Measurements from ENCODE around the gene MCL1.

Gene MCL1

DNA sequence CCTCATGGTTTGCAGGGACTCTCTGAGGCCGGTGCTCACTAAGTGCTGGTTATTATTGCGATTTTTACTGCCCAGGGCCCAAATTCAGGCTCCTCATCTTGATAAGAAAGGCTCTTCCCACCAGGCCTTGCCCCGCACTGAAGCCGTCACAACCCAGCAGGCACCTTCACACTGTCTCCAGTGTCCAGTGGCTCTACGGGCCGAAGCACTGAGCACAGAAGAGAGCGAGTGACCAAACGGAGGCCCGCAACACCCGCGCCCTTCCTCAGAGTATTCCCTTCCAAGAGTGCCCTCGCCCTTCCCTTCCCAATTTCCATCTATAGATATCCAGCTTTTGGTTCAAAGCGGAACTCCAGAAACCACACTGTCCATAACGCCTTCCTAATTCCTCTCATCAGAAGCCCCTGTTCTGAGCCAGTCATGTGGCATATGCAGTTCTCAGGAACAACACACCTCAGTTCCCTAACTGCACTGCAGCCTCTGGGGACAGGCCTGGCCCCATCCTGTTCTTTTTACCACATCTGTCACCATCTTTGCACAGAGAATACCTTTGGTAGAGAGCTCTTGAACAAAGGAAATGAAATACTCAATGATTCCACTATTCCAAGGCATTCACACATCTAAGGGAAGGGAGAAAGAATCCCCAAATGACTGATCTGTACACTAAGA, 48.8 kb downstream of the MCL1 start:
- Histone ChIP-seq H3K4me2 (ENCODE audit: insufficient read depth, low read length, poor library complexity, severe bottlenecking) (no peak overlapping the region), H3K18ac (ENCODE audit: low read length) (no peak overlapping the region), H4K8ac (ENCODE audit: low read depth, low read length) (no peak overlapping the region), H2BK120ac (ENCODE audit: low read depth, low read length) (no peak overlapping the region), H3K14ac (ENCODE audit: low read length) (no peak overlapping the region), H4K91ac (ENCODE audit: low read depth, low read length, poor library complexity) (no peak overlapping the region), H2BK15ac (ENCODE audit: low read length) (no peak overlapping the region), H3K9ac (ENCODE audit: low read depth, low read length, poor library complexity) (no peak overlapping the region), H3K79me1 (ENCODE audit: low read depth, low read length) (no peaks in the 10 kb centered on the region), H2BK12ac (ENCODE audit: low read length) (no peak overlapping the region), H3K4me3 (ENCODE audit: low read length in 2 of 2) (no peak overlapping the region), H3K23ac (ENCODE audit: low read depth, low read length, poor library complexity) (no peak overlapping the region), H3K4ac (ENCODE audit: low read length) (no peak overlapping the region), H2AK5ac (ENCODE audit: low read depth, low read length) (no peak overlapping the region), H3K27ac (replicated peaks; ENCODE audit: low read length) (no peak overlapping the region), H2AFZ (ENCODE audit: low read length) (peak overlapping the region; percentile 71), H2BK5ac (ENCODE audit: low read length) (no peak overlapping the region), H3K36me3 (replicated peaks in 1 of 2; ENCODE audit: control insufficient read depth in 2 of 2, insufficient read depth in 2 of 2, low read length in 2 of 2) (no peaks in the 10 kb centered on the region), H3K27me3 (ENCODE audit: control insufficient read depth in 3 of 3, insufficient read depth in 3 of 3, low read depth in 1 of 3, low read length in 3 of 3) (no peaks in the 10 kb centered on the region), H3K9me3 (replicated peaks in 1 of 2; ENCODE audit: control insufficient read depth in 2 of 2, insufficient read depth in 1 of 2, low read depth in 1 of 2, low read length in 2 of 2) (no peaks in the 10 kb centered on the region), H3K4me1 (ENCODE audit: control insufficient read depth in 2 of 2, insufficient read depth in 1 of 2, low read depth in 1 of 2, low read length in 2 of 2) (peaks cover 0 to 3% of the 10 kb centered on the region in 2 donors)
- no peak for DNase-seq (ENCODE audit: low spot score)
- WGBS, 2 donors (ENCODE audit: extremely low coverage in 2 of 2, insufficient read length in 2 of 2, insufficient replicate concordance in 1 of 2): no CpG with 5 or more reads among the region's 14 CpGs

DNA sequence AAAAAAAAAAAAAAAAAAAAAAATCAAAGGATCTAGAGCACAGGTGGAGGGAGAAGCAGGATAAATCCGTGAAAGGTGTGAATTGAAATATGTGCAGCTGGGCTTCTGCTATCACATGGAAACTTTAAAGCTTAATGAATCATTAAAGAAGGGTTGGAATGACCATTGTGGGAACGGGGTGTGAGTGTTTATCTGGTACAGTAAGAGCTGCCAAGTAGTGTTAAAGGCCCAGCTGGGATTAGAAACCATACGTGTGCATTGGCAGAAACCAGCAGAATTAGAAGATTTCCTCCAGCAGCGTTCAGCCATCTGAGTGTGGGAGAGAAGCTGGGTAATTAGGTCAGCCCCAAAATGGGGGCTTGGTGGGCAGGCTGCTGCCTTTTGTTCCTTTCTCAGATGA, 50.4 kb downstream of the MCL1 start:
- Histone ChIP-seq H3K36me3 (replicated peaks in 1 of 2; ENCODE audit: control insufficient read depth in 2 of 2, insufficient read depth in 2 of 2, low read length in 2 of 2) (no peaks in the 10 kb centered on the region), H3K4ac (ENCODE audit: low read length) (no peak overlapping the region), H4K91ac (ENCODE audit: low read depth, low read length, poor library complexity) (no peak overlapping the region), H3K23ac (ENCODE audit: low read depth, low read length, poor library complexity) (no peak overlapping the region), H3K27me3 (ENCODE audit: control insufficient read depth in 3 of 3, insufficient read depth in 3 of 3, low read depth in 1 of 3, low read length in 3 of 3) (no peaks in the 10 kb centered on the region), H3K9me3 (replicated peaks in 1 of 2; ENCODE audit: control insufficient read depth in 2 of 2, insufficient read depth in 1 of 2, low read depth in 1 of 2, low read length in 2 of 2) (no peaks in the 10 kb centered on the region), H3K14ac (ENCODE audit: low read length) (no peak overlapping the region), H3K4me1 (ENCODE audit: control insufficient read depth in 2 of 2, insufficient read depth in 1 of 2, low read depth in 1 of 2, low read length in 2 of 2) (peaks cover 0 to 3% of the 10 kb centered on the region in 2 donors), H2AK5ac (ENCODE audit: low read depth, low read length) (no peak overlapping the region), H3K4me2 (ENCODE audit: insufficient read depth, low read length, poor library complexity, severe bottlenecking) (no peak overlapping the region), H2BK5ac (ENCODE audit: low read length) (no peak overlapping the region), H3K18ac (ENCODE audit: low read length) (no peak overlapping the region), H2BK12ac (ENCODE audit: low read length) (no peak overlapping the region), H3K4me3 (ENCODE audit: low read length in 2 of 2) (no peak overlapping the region), H3K9ac (ENCODE audit: low read depth, low read length, poor library complexity) (peak overlapping the region; percentile 2), H3K79me1 (ENCODE audit: low read depth, low read length) (no peaks in the 10 kb centered on the region), H4K8ac (ENCODE audit: low read depth, low read length) (no peak overlapping the region), H2AFZ (ENCODE audit: low read length) (peak overlapping the region; percentile 2), H2BK15ac (ENCODE audit: low read length) (no peak overlapping the region), H3K27ac (replicated peaks; ENCODE audit: low read length) (no peak overlapping the region), H2BK120ac (ENCODE audit: low read depth, low read length) (no peak overlapping the region)
- DNase-seq (ENCODE audit: low spot score): no peak
- WGBS, 2 donors (ENCODE audit: extremely low coverage in 2 of 2, insufficient read length in 2 of 2, insufficient replicate concordance in 1 of 2): no CpG with 5 or more reads among the region's 4 CpGs

DNA sequence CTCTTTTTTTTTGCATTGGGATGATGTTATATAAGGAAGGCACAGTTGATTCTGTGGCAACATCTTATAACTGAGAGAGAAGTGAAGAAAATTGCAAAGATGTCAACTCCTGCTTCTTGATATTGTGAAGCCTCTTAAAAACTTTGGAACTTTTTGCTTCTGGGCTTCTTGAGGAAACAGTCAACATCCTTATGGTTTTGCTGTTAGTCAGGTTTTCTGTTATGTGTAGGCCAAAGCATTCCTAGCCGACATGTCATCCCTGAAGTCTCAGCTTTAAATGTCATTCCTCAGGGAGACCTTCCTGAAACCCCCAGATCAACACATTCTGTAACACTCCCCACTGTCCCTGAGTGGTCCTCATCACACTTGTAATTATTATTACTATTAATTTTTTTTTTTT, 51.2 kb downstream of the MCL1 start:
- no peaks in the 10 kb centered on the region for H3K79me1 ChIP-seq (ENCODE audit: low read depth, low read length)
- no peak overlapping the region for H2BK120ac ChIP-seq (ENCODE audit: low read depth, low read length)
- H3K14ac ChIP-seq (ENCODE audit: low read length): no peak overlapping the region
- H2BK5ac ChIP-seq (ENCODE audit: low read length): no peak overlapping the region
- H2BK12ac ChIP-seq (ENCODE audit: low read length): no peak overlapping the region
- no peak overlapping the region for H3K4me3 ChIP-seq (ENCODE audit: low read length in 2 of 2)
- no peak overlapping the region for H3K9ac ChIP-seq (ENCODE audit: low read depth, low read length, poor library complexity)
- no peak overlapping the region for H3K18ac ChIP-seq (ENCODE audit: low read length)
- no peak overlapping the region for H3K23ac ChIP-seq (ENCODE audit: low read depth, low read length, poor library complexity)
- no peak overlapping the region for H3K4ac ChIP-seq (ENCODE audit: low read length)
- no peaks in the 10 kb centered on the region for H3K27me3 ChIP-seq (ENCODE audit: control insufficient read depth in 3 of 3, insufficient read depth in 3 of 3, low read depth in 1 of 3, low read length in 3 of 3)
- DNase-seq (ENCODE audit: low spot score): no peak
- no peak overlapping the region for H2AFZ ChIP-seq (ENCODE audit: low read length)
- H3K27ac ChIP-seq (replicated peaks; ENCODE audit: low read length): no peak overlapping the region
- WGBS, 2 donors (ENCODE audit: extremely low coverage in 2 of 2, insufficient read length in 2 of 2, insufficient replicate concordance in 1 of 2): no CpG with 5 or more reads among the region's 1 CpG
- no peak overlapping the region for H4K91ac ChIP-seq (ENCODE audit: low read depth, low read length, poor library complexity)
- no peak overlapping the region for H3K4me2 ChIP-seq (ENCODE audit: insufficient read depth, low read length, poor library complexity, severe bottlenecking)
- no peaks in the 10 kb centered on the region for H3K36me3 ChIP-seq (replicated peaks in 1 of 2; ENCODE audit: control insufficient read depth in 2 of 2, insufficient read depth in 2 of 2, low read length in 2 of 2)
- no peak overlapping the region for H2AK5ac ChIP-seq (ENCODE audit: low read depth, low read length)
- H3K4me1 ChIP-seq (ENCODE audit: control insufficient read depth in 2 of 2, insufficient read depth in 1 of 2, low read depth in 1 of 2, low read length in 2 of 2): peaks cover 0 to 3% of the 10 kb centered on the region in 2 donors
- H2BK15ac ChIP-seq (ENCODE audit: low read length): no peak overlapping the region
- no peaks in the 10 kb centered on the region for H3K9me3 ChIP-seq (replicated peaks in 1 of 2; ENCODE audit: control insufficient read depth in 2 of 2, insufficient read depth in 1 of 2, low read depth in 1 of 2, low read length in 2 of 2)
- H4K8ac ChIP-seq (ENCODE audit: low read depth, low read length): no peak overlapping the region

DNA sequence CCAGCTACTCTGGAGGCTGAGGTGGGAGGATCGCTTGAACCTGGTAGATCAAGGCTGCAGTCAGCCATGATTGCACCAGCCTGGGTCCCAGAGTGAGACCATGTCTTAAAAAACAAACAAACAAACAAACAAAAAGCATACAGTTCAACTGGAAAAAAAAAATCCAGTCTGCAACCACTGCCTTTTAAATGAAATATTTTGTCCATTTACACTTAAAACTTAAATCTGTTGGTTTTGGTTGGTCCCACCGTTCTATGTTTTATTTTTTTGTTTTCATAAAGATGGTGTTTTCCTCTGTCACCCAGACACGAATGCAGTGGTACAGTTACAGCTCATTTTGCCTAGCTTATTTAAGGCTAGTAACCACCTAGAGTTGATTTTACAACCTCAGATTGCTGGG, 54.1 kb downstream of the MCL1 start:
- Histone ChIP-seq H2AK5ac (ENCODE audit: low read depth, low read length) (no peak overlapping the region), H4K8ac (ENCODE audit: low read depth, low read length) (no peak overlapping the region), H3K27ac (replicated peaks; ENCODE audit: low read length) (no peak overlapping the region), H2BK5ac (ENCODE audit: low read length) (no peak overlapping the region), H3K4me1 (ENCODE audit: control insufficient read depth in 2 of 2, insufficient read depth in 1 of 2, low read depth in 1 of 2, low read length in 2 of 2) (no peaks in the 10 kb centered on the region), H3K9me3 (replicated peaks in 1 of 2; ENCODE audit: control insufficient read depth in 2 of 2, insufficient read depth in 1 of 2, low read depth in 1 of 2, low read length in 2 of 2) (no peaks in the 10 kb centered on the region), H3K4ac (ENCODE audit: low read length) (no peak overlapping the region), H3K18ac (ENCODE audit: low read length) (no peak overlapping the region), H2AFZ (ENCODE audit: low read length) (no peak overlapping the region), H2BK15ac (ENCODE audit: low read length) (no peak overlapping the region), H2BK120ac (ENCODE audit: low read depth, low read length) (no peak overlapping the region), H4K91ac (ENCODE audit: low read depth, low read length, poor library complexity) (no peak overlapping the region), H3K4me3 (ENCODE audit: low read length in 2 of 2) (no peak overlapping the region), H3K27me3 (ENCODE audit: control insufficient read depth in 3 of 3, insufficient read depth in 3 of 3, low read depth in 1 of 3, low read length in 3 of 3) (no peaks in the 10 kb centered on the region), H3K14ac (ENCODE audit: low read length) (no peak overlapping the region), H3K9ac (ENCODE audit: low read depth, low read length, poor library complexity) (no peak overlapping the region), H3K36me3 (replicated peaks in 1 of 2; ENCODE audit: control insufficient read depth in 2 of 2, insufficient read depth in 2 of 2, low read length in 2 of 2) (no peaks in the 10 kb centered on the region), H3K79me1 (ENCODE audit: low read depth, low read length) (no peaks in the 10 kb centered on the region), H3K4me2 (ENCODE audit: insufficient read depth, low read length, poor library complexity, severe bottlenecking) (no peak overlapping the region), H2BK12ac (ENCODE audit: low read length) (no peak overlapping the region), H3K23ac (ENCODE audit: low read depth, low read length, poor library complexity) (no peak overlapping the region)
- WGBS, 2 donors (ENCODE audit: extremely low coverage in 2 of 2, insufficient read length in 2 of 2, insufficient replicate concordance in 1 of 2): no CpG with 5 or more reads among the region's 3 CpGs
- DNase-seq (ENCODE audit: low spot score): no peak

Data from neuronal stem cell (in vitro differentiated cells).